SH-SY5Y (cell line): ENCODE results near the gene KCNMB1.

Experiments
- GATA2 ChIP-seq: IDR thresholded peaks from 2 replicates; pipeline ENCODE4 v1.6.1; 2011; ENCODE audit warnings: mild to moderate bottlenecking, low read depth, low read length
- GATA3 ChIP-seq: IDR thresholded peaks from 2 replicates; pipeline ENCODE4 v1.6.1; 2011; ENCODE audit warnings: low read depth, mild to moderate bottlenecking, low read length, moderate library complexity

The KCNMB1 gene

DNA sequence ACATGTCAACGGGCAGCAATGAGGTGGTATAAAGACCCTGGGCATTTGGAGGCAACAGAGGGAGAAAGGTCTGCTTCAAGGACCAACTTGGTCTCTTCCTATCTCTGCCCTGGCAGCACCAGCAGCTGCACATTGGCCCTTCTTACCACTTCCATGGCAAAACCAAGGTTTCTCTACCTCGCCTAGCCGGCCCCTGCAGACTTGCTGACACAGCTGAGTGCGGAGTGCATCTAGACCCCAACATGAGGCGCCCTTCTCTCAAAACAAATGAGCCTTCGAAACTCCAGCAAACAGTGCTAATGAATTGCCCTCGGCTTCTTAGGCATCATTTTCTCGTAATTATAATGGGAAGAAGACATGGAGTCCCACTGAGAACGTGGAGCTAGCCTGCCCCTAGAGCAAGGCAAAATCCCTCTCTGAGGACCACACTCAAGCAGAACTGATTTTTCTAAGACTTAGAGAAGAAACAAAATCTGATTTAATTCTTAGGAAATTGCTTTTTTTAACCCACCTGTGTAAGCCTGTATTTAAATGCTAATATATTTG, 42.1 kb downstream of the KCNMB1 start:
- TF ChIP-seq GATA3 (no peak), GATA2 (no peak)

DNA sequence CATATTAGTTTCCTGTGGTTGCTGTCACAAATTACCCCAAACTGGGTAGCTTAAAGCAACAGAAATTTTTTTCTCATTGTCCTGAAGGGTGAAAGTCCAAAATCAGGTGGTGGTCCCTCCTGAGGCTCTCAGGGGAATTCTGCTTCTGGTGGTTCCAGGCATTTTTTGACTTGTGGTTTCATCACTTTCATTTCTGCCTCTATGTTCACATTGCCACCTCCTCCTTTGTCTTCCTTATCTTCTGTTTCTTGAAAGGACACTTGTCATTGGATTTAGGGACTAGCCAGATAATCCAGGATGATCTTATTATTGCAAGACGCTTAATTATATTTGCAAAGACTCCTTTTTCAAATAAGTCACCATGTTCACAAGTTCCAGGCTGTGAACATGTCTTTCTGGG, 43.2 kb downstream of the KCNMB1 start:
- TF ChIP-seq GATA2 (no peak), GATA3 (no peak)

DNA sequence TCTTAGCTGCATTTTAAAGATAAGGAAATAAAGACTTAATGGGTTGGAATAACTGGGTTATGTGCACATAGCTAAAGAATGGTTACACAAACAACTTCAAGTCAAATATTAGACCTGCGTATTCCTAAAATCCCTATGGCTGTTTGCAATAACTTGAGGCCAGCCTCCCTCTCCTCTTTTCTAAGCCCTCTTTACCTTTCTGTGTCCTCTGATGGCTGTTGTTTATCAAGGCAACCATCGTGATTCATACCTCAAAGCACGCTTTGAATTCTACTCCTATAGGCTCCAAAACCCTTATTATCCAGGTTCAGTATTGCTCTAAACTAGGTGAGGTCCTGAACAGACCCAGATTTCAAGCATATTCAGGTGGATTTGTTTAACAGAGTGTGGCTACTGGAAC, 46.0 kb downstream of the KCNMB1 start:
- no peak for TF ChIP-seq GATA2
- no peak for TF ChIP-seq GATA3

- no peak for TF ChIP-seq GATA2
- TF ChIP-seq GATA3: no peak
Observed at GRCh38 chr5:170342153-170342725, 46.9 kb downstream of the KCNMB1 start.

GRCh38 chr5:170341545-170341944, 47.6 kb downstream of the KCNMB1 start:
- no peak for TF ChIP-seq GATA2
- no peak for TF ChIP-seq GATA3

GRCh38 chr5:170339780-170340167, 49.4 kb downstream of the KCNMB1 start:
- TF ChIP-seq GATA2 (no peak), GATA3 (no peak)

GRCh38 chr5:170338933-170339779, 50.0 kb downstream of the KCNMB1 start:
- TF ChIP-seq GATA2: no peak
- no peak for TF ChIP-seq GATA3

DNA sequence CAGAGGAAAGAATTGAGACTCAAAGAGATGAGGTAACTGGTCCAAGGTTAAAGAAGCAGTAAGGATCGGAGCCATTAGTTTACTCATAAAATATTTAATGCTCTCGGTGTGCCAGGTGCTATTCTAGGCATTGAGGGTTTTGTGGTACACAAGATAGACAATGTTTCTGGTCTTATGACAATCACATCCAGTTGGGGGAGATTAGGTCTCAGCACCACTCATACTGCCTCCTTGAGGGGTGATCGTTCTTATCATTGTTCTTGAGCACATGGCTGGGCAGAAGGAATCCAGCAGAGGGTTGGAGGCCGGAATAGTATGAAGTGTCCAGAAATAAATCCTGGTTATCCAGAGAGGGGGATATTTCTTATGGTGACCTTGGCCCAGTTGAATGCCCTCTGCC, 50.9 kb downstream of the KCNMB1 start:
- TF ChIP-seq GATA3 (no peak), GATA2 (no peak)

DNA sequence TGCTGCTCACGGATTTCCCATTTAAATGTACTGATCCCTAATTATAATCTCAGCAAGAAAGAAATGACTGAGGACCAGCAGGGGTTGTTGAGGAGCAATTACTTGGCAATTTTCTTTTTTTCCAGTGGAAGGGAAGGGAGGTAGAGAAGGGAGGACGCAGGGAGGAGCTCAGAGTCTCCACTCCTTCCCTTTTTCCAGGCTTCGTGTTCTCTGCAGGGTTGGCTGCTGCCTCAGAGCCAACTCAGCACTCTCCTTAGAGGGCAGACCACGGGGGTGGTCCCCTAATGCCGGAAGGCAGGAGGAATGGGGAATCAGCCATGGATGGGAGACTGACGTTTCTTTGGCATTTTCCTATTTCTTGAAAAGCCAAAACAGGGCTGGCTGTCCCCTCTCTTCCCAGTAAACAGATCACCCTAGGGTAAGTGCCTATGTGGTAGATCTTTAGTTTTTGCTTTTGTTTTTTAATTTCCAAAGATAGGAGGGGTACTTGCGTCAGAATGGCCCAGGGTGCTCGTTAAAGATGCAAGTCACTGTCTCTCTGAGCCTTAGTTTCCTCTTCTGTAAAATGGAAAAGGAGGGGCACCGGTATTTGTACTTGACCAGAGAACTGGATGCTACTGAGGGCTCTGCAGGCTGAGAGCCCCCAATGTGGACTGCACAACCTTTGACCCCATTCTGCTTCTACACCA, 52.0 kb downstream of the KCNMB1 start:
- TF ChIP-seq GATA3 (no peak), GATA2 (no peak)

GRCh38 chr5:170336065-170336464, 53.1 kb downstream of the KCNMB1 start:
- TF ChIP-seq GATA2: no peak
- TF ChIP-seq GATA3: no peak

DNA sequence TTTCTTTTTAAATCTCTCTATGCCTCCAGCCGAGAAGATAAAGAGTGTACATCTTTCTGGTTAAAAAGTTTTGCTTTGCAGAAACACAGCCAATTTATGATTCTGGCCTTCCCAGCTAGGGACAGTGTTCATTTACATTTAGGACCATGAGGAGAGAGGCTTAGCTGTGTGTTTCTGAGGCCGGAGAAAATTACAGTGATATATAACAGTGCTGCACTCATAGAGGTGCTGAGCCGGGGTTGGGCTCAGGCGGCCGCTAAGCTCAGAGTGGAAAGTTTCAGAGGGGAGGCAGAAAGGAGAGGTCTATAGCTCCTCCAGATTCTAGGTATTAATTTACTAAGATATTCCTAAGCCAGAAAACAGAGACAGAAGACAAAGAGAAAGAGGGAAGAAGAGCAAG, 54.5 kb downstream of the KCNMB1 start:
- TF ChIP-seq GATA3 (no peak), GATA2 (no peak)

DNA sequence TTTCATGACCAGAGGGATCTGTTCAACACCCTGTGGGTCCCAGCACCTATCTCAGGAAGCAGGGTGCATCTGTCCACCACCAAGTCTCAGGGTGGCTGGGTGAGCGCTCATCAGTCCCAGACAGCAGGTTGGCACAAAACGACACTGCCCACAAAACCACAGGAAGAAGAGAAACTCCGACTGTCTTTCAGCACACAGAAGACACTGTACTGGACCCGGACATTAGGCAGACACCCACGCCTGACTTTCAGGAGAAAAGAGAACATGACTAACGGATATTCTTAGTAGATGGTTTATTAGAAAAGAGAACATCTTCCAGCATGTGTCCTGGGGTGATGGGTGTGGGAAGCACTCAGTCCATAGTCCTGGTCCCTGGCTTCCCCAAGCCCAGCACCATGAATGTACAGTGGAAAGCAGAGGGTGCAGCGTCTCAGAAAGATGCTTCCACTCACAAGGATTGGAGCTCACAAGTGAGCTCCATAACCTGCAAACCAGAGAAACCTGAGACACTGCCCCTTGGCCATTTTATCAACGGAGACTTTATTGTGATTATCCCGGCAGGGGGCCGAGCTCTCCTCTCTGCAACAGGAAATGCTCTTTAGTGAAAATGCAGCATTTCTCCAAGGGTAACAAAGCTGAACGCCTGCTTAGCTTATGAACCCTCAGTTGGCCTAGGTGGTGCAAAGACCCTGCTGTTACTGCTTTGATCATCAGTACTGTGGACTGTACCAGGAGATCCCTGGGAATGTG, 55.8 kb downstream of the KCNMB1 start:
- TF ChIP-seq GATA3 (no peak), GATA2 (no peak)

- TF ChIP-seq GATA3: no peak
- no peak for TF ChIP-seq GATA2
Observed at GRCh38 chr5:170332058-170332457, 57.1 kb downstream of the KCNMB1 start.

DNA sequence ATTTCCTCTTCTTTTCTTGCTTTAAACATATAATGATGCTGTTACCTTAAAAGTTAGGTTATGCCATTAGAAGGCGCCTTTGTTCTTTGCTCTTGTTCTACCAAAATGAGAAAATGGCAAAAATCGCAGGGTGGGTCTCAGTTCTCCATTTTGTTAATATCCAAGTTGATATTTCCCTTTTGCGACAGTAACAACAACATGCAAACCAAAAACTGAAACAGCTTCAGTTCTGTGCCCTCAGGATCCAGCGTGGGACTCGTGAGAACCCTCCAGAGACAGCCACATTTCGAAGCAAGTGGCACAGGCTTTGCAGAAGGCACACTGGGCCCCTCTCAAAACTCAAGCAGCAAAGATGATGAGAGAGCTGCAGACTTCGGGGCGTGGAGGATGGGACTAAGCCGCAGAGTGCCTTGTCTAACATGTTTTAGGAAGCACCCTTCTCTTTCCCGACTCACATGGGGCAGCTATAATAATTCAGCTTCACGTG, 58.6 kb downstream of the KCNMB1 start:
- no peak for TF ChIP-seq GATA3
- no peak for TF ChIP-seq GATA2

DNA sequence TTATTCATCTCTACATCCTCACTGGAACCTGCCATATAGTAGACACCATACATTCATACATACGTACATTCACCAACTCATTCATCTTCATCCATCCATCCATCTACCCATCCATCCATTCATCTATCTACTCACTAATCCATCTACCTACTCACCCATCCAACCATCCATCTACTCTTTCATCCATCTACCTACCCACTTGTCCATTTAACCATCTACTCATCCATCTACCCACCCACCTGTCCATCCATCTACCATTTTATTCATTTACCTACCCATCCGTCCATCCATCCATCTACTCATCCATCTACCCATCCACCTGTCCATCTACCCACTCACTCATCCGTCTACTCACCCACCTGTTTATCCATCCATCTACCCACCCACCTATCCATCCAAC, 59.6 kb downstream of the KCNMB1 start:
- TF ChIP-seq GATA3 (no peak), GATA2 (no peak)
